Limb (tissue), 2 donors: ENCODE measurements around the gene DDR2.

Experiments used
- DNase-seq, 2 donors: peaks; one replicate each; pipeline ENCODE4 v3.0.0-alpha.2; 2016; ENCODE audit errors: extremely low spot score in 2 of 2

Gene DDR2

DNA sequence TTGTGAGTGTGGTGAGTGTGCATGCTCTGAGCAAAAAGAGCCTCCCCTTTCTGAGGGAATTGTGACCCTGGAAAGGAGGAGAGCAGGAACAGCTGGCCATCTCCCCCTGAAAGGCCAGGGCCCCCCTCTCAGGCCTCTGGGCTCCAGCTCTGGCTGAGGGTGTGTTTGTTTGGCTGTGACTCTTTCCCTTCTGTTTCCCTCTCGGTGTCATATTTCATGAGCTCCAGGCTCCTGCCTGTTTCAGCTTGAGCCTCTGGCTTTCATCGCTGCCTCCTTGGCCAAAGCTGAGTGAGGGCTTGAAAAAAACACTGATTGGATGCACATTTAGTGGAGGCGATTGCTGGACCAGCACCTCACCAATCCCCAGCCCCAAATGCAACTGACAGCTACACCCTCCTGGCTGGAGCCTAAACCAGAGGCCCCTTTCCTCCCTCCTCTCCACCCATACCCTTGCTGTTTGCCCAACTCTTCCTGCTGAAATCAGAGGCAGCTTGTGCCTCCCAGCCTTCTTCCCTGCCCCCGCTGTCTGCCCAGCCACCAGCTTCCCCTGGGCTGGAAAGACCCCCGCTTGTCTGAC is 64.1 kb downstream of the DDR2 start:
- peak; percentile 85 to 95 for DNase-seq

DNA sequence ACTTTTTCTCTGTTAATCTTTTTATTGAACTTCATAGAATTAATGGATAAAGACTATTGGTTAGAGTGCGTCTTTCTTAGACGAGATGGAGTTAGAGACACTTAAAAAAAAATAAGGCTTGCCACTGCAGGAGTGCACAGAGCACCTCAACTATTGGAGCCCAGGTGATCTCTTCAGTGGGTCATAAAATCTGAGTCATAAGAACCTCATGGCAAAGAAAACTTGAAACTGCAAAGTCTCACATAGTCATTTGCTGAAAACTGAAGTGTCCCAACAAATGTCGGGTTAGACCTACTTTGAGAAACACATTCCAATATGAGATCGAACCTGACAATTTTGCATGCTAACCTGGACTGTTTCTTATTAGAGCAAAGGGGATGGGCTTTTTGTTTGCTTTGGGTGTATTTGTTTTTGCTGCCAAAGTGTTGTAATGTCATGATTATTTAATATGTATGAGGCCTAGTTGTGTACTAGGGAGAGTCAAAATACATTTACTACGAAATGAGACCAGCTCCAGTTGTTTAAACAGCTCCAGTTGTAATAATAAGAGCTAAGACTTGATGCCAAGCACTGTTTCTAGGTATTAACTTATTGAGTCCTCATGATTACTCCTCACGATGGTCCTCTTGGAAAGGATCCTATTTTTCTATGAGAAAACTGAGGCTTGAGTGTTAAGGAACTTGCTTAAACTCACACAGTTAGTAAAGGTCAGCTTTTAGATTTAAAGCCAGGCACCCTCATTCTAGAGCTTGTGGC is 65.1 kb downstream of the DDR2 start:
- no peak for DNase-seq

DNA sequence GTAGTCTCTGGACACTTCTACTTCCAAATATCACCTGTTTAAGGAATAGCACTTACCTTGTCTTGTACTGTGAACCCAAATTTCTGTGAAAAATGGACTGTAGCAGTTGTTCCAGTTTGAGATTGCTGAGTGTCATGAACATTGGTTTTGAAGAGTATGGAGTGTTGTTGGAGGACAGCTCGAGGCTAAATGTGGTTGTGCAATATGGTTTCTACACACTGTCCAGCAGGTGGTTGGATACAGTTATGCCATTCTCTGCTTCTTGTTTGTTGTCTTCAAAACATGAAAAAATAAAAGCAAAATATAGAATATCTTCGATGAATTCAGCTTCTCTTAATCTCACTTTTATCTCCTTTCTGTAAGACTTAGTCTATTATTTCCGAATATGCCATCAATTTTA is 67.1 kb downstream of the DDR2 start:
- DNase-seq = no peak

DNA sequence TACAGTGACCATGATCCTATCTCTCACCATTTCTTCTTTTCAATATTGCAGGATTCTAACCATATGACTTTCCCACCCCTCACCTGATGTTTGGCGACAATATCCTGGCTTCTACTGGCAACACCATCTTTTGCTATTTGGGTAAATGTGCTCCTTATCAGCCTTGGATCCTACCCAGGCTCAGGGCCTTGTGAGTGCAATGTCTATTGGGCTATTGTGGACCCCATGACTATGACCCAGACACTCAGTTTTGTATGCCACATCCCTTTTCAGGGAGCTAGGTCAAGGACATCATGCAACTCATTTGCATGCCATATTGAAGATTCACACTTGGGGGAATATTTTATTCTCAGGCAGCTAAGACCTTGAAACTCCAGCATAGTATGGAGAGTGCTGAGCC is 67.9 kb downstream of the DDR2 start:
- DNase-seq = no peak

DNA sequence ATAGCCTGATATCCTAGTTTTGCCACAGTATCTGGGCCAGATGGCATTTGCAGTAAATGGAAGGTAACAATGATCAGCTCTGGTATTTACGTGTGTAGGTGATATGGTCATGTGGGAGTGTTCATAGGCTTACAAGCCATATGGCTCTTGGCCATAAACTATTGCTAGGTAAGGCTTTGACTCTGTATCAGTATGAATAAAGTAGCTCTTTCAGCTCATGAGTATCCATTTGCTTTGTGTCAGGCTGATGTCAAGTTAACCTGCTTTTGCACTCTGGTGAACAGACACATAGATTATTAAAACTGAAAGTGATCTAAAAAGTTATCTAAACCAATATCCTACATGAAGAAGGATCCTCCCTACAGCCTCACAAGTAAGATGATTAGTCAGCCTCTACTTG is 69.0 kb downstream of the DDR2 start:
- no peak for DNase-seq

DNA sequence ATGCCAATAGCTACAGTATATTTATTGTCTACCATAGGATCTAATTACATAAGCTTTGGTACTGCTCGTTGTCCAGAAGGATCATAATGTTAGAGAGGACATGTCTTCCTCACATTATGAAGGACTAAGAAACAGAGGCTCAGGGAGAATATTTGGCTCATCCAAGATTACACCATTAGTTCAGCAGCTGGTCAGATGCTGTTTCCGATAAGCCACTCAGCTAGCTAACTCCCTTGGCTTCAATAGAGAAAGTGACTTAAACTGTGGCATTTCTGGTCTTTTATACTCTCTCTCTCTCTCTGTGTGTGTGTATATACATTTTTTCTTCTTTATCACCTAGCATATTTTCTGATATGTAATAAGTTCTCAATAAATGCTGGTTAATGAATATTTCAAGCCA is 70.4 kb downstream of the DDR2 start:
- DNase-seq = no peak

DNA sequence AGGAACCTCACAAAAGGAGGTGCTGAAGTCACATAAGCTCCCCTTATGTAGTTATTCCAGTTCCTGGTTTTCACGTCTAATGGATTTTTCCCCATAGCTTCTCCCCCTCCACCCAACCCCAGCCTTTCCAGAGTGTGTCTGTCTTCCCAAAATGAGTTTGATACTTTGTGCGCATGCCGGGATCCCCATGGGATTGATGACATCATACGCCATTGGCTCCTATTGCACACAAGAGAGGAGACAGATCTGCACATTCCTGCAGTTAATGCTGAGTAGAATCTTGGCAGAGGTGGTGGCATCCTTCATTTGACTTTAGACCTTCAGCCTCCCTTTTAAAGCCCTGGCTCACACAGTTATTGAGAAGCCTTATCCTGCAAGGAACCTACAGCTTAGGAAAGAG is 71.4 kb downstream of the DDR2 start:
- DNase-seq = no peak

DNA sequence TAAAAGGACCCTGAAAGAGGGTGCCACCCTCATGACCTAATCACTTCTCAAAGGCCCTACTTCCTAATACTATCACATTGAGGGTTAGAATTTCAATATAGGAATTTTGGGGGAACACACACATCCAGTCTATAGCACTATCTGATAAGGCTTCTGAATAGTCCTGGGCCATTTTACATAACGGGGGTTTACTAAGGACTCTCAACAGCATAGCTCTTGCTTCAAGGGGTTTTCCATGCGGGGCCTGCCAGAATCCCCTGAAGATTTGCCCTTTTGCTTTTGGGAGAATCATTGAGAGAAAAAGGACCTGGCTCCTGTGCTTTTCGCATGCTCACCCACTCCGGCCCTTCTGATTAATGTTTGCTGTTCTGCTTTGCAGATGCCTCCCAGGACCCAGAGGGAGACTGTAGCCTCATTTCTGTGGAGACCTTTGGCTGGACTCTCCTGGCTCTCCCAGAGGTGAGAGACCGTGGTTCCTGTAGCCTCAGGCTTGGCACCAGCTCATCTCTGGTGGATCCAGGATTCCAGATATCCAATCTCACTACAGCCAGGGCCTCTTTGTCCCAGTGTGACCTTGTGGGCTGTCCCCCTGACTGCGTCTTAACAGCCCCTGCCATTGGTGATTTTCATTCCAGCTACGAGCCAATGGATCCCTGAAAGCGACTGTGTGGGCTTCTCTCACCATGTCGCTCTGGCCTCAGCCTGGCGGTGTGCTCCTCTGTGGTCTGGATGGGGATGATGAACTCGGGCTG is 72.6 kb downstream of the DDR2 start:
- no peak for DNase-seq

DNA sequence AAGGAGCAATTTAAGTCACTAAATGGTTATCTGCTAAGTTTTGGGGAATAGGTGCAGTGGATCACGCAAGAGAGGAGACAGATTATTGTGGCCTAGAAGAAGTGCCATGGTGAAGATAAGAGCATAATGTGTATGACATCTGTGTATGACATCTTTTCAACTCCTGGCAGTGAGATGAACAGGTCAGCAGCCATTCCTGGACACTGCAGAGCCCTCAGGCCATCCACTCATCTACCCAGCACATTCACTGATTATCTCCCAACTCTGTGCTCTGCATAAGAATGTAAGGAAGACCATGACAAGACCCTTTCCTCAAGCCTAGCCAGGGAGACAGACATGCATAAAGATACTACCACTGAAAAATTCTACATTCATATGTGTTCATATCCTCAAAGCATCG is 73.7 kb downstream of the DDR2 start:
- no peak for DNase-seq

DNA sequence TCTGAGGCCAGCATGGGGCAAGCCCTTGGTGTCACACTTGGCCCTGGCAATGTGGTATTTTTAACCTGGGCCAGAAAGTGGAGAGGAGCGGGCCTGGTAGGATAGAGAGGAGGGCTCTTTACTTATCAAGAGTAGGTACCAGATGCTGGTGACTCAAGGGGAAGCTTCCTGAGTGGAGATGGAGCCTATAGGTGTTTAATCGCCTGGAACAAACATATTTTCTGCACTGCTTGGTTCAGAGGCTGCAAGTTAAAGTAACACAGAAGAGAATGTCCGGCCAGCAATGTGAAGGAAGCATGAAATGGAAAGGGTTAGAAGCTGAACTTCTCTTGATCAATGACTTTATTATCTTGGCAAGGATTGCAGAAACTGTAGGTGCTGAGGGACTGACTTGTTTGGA is 74.3 kb downstream of the DDR2 start:
- no peak for DNase-seq

DNA sequence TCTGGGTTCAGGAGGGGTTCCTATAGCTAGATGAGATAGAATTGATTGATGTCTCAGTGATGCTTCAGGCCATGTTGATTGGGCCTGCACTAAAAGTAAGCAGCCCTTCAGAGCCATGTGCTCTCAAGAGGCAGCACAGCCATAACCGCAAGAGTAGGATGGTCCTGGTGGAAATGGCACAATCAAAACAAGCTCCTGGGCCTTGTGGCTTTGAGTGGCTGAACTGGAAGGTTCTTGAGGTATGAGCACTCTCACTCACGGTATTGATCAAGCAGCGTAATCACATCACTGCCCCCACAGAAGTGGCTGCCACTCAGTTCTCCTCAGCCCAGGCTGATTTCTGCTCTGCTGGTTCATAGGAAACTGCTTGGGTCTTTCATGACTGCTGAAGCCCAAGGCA is 76.0 kb downstream of the DDR2 start:
- no peak for DNase-seq

DNA sequence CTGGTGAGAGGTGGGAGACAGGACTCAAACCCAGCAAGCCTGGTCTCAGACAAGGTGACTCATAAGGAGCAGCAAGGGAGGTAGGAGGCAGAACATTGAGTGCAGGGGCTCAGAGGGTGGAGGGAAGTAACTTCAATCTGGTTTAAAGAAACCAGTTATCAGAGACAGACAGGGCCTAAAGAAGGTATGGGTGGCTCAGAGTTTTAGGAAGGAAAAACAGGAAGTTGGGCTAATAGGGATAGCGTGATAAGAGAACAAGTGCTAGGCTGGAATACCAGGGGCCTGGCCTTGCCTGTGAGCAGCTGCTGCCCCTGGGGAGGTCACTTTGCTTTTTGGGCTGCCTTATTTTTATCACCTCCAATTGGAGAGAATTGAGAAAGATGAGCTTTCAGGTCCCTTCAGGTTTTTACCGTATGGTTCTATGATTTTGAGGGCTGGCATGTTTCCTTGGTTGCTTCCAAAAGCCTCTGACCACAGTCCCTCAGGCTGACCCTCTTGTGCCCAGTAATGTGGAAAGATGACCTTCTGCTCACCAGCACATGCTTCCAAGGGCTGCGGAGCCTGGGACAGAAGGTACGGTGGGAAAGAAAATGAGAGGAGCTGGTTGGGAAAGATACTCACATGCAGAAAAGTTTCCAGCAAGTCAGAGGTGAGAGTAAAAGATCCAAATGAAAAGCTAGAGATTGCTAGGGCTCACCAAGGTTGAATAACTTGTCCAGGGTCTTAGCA is 77.0 kb downstream of the DDR2 start:
- no peak for DNase-seq

DNA sequence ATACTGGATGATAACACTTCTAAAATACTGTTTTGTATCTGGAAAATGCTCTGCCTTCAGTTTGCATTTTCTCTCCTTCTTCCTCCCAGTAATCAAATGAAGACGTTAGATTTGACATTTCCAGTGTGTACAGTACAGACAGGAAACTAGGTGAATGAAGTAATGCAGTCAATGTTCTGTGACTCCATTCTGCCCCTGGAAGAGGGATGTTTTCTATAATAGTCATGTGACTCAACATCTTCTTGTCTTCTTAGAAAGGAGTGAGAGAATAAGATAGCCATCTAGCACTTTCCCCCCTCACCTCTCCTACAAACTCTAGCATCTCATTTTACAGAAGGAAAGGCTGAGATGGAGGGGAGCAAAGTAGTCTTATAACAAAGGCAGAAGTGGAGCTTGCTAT is 77.6 kb downstream of the DDR2 start:
- no peak for DNase-seq

DNA sequence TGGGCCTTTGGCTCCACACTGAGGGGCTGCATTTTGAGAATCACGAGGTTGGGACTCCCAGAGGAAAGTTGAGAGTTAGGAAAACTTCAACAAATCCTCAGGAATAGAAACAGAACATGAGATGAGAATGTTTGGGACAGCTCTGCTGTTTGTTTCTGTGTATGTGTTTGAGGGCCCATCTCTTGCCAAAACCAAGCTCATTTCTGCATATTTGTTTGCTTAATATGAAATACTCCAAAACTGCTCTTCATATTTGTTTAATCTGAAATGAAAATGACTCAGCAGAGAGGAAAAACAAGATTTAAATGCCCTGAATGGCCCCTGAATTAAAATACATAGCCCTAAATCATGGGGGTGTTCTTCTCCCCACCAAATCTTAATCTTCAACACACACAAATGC is 78.1 kb downstream of the DDR2 start:
- no peak for DNase-seq

DNA sequence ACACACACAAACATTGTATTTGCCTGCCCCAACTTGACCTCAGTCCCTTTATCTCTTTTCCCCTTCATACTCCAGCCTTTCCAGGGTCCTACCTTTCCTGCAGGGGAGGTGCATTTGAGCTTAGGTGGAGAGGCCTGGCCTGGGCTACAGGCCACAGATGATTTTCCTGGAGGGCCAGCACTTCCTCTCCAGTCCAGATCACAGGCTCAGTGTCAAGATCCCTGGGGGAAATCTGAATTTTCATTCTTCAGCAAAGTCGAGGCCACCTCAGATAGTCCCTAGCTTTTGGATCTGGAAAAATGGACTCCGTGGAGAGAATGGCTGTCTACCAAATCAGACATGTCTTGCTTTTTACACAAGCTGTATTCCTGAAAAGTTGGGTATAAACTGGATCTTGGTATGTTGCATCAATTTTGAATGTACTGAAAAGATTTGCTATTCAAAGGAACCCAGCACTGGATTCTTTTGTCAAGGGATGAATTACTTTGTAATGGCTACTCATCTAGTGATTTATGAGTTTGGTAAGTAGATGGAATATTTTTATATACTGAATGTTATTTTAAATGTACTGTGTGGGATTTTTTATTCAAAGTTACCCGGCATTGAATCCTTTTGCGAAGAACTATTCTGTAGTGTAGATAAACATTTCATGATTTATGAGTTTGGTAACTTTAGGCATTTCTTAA is 78.7 kb downstream of the DDR2 start:
- no peak for DNase-seq

DNA sequence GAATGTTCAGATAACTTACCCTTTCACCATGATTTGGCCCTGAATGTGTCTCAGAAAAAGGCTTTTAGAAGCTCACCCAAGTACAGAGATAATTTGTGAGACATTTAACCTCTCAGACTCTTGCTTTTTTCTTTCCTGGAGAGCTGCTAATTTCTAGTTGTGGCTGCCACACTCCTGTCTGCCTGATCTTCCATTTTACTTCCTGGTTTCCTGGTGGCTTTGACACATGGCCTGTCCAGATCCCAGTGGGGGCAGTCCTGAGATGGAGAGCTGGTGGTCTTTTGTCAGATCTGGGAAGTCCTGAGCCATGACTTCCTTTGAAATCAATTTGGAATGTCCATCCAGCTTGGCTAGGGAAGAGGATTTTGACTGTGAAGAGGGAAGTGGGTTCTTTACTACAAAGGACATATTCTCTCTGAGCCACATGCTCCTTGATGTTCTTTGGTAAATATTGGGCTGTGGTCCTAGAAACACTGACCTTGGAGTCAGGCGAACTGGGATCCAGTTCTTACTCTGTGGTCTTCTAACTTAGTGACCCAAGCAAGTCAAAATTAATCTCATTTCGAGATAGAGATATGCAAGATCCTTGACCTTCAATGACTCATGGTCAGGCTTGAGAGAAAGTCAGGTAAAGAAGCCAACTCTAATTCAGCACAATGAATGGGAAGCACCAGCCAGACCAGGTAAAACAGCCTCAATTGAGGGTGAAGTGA is 80.2 kb downstream of the DDR2 start:
- DNase-seq = no peak

DNA sequence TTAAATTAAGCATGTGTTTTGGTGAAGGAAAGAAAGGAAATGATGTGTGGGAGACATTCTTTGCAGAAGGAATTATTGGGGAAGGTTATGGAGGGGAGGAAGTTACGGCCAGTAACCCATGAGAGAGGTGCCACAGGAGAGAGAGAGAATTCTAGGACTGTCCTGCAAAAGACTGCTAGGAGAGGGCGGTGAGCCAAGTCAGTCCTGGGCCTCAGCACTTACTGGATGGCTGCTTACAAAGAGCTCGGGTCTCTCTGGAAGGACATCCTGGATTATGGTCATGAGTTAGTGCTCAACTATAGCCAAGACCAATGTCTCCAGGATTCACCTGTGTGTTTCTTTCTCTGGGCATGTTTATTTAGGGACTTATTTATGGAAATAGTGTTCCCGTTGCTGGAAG is 83.9 kb downstream of the DDR2 start:
- DNase-seq = no peak

DNA sequence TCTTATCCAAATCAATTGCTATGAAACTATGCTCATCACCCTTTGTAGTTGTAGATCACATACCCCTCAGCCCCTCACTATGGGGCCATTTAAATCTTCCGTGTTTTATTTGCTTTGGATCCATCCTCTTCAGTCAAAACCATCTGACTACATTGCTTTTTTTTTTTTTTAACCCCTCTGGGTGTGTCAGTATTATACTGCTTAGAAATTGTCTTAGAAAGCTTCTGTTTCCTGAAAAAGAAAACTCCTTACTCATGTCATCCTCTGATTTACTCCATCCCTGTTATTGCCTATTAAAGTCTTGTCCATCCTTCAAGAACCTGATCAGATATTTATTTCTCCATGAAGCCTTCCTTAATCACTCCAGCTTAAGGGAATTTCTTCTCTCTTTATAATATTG is 84.3 kb downstream of the DDR2 start:
- no peak for DNase-seq

DNA sequence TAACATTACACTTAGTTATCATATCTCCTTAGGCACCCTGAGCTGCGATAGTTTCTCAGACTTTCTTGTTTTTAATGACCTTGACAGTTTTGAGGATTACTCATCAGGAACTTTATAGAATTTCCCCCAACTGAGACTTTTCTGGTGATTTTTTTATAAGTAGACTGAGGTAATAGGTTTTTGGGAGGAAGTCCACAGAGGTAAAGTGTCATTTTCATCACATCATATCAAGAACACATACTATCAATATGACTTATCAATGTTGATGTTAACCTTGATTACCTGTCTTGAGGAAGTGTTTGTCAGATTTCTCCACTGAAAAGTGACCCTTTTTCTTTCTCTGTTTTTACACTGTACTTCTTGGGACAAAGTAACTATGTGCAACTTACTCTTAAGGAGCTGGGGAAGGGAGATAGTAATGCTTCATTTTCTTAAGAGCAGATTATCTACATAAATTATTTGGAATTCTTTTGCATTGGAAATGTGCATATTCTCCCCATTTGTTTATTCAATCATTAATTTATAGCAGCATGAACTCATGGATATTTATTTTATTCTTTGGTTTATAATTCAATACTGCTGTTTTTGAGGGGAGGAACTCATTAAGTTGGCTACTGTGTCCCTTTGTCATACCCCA is 85.4 kb downstream of the DDR2 start:
- no peak for DNase-seq

DNA sequence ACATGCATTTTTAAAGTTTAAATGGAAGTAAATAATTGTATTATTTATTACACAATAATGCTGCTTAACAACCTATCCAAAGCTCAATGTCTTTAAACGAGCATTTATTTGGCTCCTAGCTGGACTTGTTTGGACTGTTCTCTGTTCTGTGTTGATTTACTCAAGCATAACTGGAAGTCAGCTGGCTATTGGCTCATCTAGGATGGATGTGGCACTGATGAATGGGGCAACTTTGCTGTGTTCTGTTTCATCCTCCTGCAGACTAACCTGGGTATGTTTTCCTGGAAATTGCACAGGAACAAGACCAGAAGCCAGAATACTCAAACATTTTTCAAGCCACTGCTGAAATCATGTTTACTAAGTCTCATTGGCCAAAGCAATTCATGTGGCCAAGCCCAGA is 87.4 kb downstream of the DDR2 start:
- DNase-seq = no peak

DNA sequence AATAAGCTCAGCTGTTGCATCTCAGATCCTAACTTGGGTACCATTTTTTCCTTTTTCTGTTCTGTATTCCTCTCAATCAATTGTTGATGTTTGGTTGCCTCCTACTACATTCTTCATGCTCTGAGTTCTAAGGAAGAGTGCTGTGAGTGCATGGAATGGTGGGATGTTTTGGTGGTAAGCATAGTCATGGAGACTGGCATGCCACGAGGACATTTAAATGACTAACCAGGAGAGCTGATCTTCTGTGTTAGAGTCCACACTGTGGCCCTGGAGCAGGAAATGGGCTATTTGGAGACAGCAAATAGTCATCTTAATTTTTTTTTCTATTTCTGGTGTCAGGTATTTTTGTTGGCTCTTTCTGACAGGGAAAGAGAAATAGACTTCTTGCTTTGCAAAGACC is 88.7 kb downstream of the DDR2 start:
- DNase-seq = no peak
